Measurements from ENCODE around the gene METTL25.
"Not testable (repeated sequence)": the region's sequence is repeated elsewhere in the genome, so short reads cannot be mapped to it uniquely, and the experiment has no call there.

METTL25 gene

GRCh38 chr12:82358200-82359114, at the start of gene METTL25, which contains the start of gene CCDC59:
Gene METTL25 (plus strand): TSS chr12:82358529. CDS start chr12:82358566, 37 bp downstream.
Gene CCDC59 (minus strand): TSS chr12:82358387. CDS start chr12:82358376, 11 bp downstream.
- DNase-seq: peak; percentile 92 to 96

DNA sequence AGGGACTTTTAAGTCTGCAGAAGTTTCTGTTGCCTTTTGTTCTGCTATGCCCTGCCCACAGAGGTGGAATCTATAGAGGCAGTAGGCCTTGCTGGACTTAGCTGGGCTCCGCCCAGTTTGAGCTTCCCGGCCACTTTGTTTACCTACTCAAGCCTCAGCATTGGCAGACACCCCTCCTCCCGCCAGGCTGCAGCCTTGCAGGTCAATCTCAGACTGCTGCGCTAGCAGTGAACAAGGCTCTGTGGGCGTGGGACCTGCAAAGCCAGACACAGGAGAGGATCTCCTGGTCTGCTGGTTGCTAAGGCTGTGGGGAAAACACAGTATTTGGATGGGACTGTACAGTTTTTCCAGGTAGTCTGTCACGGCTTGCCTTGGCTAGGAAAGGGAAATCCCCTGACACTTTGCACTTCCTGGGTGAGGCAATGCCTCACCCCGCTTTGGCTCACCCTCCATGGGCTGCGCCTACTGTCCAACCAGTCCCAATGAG, 43.9 kb upstream of the METTL25 start:
- no peak for DNase-seq

DNA sequence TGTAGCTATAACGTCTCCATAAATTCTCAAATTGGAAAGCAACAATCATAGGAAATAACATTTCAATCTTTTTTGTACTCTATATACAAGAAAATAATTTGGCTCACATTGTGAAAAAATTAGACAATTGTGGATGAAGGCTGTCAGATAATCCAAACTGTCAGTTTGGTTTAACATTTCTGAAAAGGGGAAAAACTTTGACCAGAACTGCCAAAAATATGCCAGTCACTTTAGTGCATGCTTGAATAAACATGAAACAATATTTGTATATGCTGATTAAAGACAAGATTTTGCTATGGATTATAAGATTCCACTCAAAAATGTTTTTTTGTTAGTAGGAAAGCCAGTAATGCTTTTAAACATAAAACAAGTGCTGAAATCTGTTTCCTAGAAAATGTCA, 39.1 kb upstream of the METTL25 start:
- no peak for DNase-seq

GRCh38 chr12:82325540-82326336, 32.6 kb upstream of the METTL25 start:
- no peak for DNase-seq

GRCh38 chr12:82326905-82327503, 31.3 kb upstream of the METTL25 start:
- no peak for DNase-seq

DNA sequence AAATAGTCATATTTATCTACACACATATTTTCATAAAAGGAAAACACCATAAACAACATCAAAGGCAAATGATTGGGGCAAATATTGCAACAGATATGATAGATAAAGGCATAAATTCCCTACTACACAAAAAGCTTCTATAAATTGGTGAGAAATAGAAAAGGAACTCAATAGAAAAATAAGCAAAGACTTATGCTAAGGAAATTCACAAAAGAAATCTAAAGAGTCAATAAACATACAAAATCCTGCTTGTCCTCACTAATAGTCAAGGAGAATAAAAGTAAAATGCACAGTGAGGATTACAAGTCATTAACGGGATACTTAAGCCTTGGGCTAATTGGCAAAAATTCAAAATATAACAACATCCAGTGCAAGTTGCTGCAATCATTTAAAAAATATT, 30.5 kb upstream of the METTL25 start:
- DNase-seq: no peak

DNA sequence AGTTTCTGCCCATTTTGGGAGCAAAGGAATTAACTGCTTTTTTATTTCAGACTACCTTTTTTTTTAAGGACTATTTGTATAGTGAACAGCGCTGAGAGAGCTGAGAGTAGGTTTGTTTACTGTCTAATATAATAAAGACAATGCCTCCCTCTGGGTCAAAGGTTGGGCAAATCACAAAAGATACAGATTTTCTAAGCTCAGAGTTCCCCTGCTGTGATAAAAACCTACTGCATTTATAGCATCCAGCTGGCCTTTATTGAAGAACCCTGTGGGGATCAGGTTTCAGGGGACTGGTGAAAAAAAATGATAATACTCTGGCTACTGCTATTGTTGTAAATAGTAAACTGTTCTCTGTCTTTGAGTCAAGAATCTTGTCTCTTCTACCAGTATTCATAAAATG, 28.8 kb upstream of the METTL25 start:
- DNase-seq: peak; percentile 79 to 91

DNA sequence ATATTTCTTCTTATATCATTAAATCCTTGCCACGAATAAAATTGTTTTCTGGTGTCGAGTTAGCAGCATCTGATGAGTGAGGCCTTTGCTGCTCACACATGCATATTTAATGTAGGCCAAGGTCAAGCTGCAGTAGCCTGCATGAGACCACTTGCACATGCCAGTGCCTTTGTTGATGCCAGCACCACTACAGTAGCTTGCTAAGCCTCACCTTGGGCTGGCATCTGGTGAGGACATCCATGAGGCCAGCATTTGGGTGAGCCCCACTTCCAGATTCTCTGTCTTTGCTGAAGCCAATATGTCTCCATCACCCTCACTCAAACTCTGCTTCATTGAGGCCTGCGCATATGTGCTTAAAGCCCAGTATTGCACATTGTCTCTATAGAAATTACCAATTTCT, 8.2 kb upstream of the METTL25 start:
- DNase-seq: no peak

DNA sequence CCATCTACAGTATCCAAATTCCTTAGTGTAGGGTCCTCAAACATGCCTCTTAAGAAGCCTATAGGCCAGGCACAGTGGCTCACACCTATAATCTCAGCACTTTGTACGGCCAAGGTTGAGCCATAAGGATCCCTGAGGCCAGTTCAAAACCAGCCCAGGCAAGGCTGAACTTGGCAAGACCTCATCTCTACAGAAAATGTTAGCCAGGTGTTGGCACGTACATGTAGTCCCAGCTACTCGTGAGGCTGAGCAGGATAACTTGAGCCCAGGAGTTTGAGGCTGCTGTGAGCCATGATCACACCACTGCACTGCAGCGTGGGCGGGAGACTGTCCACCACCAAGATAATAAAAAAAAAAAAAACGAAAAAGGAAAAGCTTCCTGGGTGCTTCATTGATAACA, 6.9 kb upstream of the METTL25 start:
- no peak for DNase-seq

DNA sequence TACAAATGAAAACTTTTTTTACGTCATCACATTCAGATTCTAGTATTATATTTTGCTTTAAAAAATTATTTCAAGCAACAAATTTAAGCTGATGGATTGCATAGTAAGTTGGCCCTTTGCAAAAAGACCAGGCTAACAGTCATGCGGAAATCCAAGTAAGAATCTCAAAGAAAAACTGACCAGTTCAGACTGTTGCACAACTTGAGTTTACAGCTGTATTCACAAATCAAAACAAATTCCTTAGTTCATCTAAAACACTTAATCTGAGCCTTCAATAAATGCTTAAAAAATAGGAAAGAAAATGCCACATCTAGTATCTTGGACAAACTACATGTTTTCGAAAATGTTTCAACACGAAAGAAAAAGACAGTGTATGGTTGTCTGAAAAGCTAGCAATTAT, 989 bp upstream of the METTL25 start:
- no peak for DNase-seq

- DNase-seq: no peak
These were observed 507 bp upstream of the METTL25 start for GRCh38 chr12:82357845-82358199.

DNA sequence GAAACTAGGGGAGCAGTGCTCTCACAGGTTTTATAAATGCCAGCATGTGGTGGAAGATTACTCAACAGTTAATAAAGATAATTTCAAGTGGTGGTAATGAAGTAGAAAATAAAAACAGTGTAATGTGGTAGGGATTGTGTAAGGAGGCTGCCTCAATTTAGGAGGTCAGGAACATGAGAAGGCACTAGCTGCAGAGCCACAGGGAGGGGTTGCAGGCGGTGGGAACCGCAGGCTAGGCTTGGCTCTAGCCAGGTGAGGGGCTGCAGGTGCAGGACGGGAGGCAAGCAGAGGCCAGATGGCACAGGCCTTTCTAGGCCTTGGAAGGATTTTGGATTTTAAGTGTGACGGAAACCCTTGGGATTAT, 768 bp downstream of the METTL25 start:
- peak; percentile 30 to 34 for DNase-seq

- not testable (repeated sequence) for DNase-seq
These were observed 2.5 kb downstream of the METTL25 start for GRCh38 chr12:82360834-82361233.

- no peak for DNase-seq
These were observed 3.2 kb downstream of the METTL25 start for GRCh38 chr12:82361461-82361915.

GRCh38 chr12:82363990-82364389, 5.7 kb downstream of the METTL25 start:
- DNase-seq: no peak

DNA sequence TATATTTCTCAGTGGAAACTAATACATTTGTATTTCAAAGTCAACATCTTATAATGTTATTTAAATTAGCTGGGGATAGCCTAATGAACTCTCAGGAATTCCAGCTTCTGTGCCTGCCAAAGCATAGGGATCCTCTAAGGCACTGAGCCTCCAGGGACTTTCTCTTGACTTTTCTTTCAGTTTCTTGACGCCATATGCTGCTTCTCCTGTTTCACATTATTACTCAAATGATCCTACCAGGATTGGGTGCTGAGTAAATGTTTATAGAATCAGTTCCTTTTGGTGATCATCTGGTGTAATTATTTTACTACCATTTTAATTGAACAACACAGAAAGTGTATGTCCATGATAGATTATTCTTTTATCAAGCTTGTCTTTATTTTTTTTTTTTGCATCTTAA, 7.9 kb downstream of the METTL25 start:
- DNase-seq: no peak

GRCh38 chr12:82375201-82375600, 16.9 kb downstream of the METTL25 start:
- DNase-seq: no peak

GRCh38 chr12:82378997-82379396, 20.7 kb downstream of the METTL25 start:
- DNase-seq: no peak

DNA sequence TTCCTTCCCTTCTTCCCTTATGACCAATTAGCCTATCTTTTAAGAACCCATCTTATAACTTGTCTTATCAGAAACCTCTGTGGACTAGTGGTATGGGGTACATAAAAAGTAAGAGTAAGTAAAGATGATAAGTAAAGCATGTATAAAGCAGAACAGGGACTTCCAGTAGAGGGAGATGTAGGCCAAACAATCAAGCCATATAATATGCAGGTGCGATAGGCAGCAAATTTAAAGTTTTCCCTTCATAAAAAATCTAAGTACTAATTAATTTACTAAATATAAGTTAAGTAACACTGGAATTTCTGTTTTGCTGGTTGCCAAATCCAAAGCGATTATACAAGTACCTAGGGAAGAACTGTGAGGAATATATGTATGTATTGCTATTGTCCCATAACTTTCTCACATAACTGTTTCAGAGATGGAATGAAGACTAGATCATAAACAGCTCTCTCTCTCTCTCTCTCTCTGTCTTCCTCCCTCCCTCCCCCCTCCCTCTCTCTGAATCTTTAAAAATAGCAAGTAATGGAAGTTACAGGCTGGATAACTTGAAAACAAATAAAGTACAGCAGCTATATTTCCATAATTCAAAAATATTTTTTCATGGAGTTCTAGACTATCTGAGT, 25.7 kb downstream of the METTL25 start:
- DNase-seq: no peak

DNA sequence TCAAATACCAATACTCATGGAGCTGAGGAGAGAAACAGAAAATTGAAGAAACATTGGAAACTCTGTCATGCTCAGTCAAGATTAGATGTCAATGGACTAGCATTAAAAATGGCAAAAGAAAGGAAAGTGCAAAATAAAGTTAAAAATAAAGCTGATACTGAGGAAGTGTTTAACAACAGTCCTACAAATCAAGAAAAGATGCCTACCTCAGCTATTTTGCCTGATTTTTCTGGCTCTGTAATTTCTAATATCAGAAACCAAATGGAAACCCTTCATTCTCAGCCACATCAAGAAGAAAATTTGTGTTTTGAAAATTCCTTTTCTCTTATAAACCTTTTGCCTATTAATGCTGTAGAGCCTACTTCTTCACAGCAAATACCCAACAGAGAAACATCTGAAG, 40.5 kb downstream of the METTL25 start:
- no peak for DNase-seq

- no peak for DNase-seq
These were observed 42.5 kb downstream of the METTL25 start for GRCh38 chr12:82400819-82401218.

DNA sequence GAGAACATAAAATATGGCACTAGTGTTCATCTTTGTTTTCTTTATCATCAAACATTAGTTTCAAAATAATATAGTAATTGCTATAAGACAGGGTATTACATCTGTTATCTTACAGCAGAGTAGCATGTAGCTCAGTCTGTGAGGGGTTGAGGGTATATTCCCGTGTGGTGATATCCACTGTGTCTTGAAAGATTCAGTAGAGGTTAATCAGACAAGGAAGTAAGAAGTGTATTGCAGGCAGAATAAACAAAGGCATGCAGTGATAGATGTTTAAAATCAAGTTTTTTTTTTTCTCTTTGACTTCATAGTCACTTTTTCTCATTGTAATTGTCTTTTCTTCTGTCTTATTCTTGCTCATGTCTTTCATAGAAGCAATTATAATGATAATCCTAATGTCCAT, 48.3 kb downstream of the METTL25 start:
- DNase-seq: no peak

- no peak for DNase-seq
These were observed 49.2 kb downstream of the METTL25 start for GRCh38 chr12:82407481-82407880.
